Activated CD4-positive, CD25-positive, alpha-beta regulatory T cell treated with anti-CD3 and anti-CD28 coated beads, Interleukin-2, amount 50 U/mL, for 24 hours (primary cell): ENCODE results near the gene DIPK1C.

Experiments
- ATAC-seq, 2 donors: fragments of 150-1000 bp; cut with Tn5 transposase; one replicate each; pipeline ENCODE4 v1.10.0; 2021; ENCODE audit warnings: mild to moderate bottlenecking in 1 of 2, moderate library complexity in 1 of 2

DIPK1C gene

DNA sequence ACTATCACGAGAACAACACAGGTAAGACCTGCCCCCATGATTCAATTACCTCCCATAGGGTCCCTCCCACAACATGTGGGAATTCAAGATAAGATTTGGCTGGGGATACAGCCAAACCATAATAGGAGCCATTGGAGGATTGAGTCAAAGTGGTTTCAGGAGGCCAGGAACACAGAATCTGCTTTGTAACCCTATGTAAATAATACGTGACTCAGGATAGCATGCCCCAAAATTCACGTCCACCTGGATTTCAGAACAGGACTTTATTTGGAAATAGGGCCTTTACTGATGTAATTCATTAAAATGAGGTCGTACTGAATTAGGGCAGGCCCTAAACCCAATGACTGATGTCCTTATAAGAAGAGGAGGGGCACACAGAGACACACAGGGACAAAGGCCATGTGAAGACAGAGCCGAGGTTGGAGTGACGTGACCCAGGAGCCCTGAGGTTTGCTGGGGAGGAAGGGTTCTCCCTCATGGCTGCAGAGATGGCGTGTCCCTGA, 23.1 kb upstream of the DIPK1C start:
- ATAC-seq: no peak

DNA sequence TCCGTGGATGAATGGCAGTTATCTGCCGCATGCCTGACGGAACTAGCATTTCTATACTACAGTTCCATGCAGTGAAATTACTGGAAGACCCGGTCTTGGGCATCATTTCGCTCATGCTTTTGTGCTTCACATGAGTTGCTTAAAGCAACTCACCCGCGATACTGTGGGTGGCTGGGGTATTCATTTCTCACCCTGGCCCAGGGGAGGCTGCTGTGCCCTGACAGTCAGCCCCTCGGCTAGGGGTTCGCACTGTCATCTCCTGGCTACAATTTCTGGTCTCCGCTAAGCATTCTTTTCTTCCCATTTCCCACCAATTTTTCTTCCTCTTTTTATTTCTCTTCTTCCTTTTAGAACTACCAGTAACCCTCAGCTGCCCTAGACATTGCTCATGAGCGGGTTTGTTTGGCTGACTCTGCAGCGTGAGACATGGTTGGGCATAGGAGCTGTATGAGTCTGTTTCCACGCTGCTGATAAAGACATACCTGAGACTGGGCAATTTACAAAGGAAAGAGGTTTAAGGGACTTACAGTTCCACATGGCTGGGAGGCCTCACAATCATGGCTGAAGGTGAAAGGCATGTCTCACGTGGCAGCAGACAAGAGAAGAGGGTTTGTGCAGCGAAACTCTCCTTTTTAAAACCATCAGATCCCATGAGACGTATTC, 22.5 kb upstream of the DIPK1C start:
- no peak for ATAC-seq

DNA sequence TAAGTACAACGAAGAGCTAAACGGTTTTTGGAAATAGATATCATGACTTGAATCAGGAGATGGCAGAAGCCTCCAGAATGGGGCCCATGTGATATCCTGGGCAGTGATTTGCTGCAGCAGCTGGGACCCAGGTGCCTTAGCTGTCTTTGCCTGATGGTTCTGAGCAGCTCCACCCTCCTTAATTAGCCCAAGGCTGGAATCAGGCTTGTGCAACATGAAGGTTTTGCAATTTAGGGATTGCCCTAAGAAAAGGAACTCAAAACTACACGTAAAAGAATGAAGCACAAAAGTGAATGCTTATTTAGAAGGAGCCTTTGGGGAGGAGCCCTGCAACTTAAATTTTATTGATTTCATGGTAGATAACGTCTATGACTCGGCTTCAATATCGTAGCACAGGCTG, 21.8 kb upstream of the DIPK1C start:
- no peak for ATAC-seq

DNA sequence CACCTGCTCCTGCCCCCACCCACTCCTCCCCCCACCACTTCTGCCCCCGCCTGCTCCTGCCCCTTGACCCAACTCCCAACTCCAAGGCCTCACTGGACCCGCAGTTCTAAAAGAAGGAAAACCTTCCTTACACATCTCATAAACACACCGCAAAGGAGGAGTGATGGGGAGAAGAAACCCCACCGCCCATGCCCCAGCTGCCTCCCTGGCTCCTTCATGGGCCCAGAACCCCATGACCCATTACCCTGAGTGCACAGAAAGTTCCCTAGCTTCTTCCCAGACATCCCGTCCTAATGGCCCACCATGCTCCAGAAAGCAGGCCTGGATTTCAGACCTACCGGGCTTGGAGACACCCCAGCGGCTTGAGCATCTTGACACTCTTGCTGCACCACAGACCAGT, 21.2 kb upstream of the DIPK1C start:
- ATAC-seq: no peak

DNA sequence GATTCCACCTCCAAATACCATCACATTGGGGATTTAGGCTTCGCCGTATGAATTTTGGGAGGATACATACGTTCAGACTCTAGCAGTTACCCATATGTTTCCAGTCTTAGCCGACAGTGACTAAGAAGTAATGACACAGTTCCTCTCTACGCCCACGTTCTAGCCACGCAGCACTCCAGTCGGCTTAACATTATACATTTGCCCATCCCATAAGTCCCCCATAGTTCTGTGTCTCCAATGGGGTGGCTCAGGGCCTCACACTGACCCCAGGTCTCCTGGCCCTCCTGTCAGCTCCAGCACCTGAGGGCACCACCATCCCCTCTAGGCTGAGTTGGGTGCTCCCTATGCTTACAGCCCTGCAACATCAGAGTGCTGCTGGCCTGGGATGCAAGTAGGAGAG, 20.7 kb upstream of the DIPK1C start:
- peak in 1 of 2 donors; percentile 41 for ATAC-seq

DNA sequence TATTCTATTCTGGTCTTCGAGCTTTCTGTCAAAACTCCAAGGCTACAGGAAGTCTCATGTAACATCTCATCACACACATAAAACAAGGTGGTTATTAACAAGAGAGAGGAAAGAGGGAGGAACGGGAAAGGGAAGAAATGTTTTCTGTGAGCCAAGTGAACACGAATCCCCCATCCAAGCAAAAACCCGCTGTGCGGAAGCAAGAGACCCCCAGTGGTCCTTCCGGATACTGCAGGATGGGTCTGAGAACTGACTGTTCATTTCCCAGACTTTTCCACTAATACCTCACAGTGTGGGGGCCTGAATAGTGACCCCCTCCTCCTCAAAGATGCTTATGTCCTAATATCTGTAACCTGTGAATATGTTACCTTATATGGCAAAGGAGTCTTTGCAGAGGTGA, 19.0 kb upstream of the DIPK1C start:
- ATAC-seq: no peak

DNA sequence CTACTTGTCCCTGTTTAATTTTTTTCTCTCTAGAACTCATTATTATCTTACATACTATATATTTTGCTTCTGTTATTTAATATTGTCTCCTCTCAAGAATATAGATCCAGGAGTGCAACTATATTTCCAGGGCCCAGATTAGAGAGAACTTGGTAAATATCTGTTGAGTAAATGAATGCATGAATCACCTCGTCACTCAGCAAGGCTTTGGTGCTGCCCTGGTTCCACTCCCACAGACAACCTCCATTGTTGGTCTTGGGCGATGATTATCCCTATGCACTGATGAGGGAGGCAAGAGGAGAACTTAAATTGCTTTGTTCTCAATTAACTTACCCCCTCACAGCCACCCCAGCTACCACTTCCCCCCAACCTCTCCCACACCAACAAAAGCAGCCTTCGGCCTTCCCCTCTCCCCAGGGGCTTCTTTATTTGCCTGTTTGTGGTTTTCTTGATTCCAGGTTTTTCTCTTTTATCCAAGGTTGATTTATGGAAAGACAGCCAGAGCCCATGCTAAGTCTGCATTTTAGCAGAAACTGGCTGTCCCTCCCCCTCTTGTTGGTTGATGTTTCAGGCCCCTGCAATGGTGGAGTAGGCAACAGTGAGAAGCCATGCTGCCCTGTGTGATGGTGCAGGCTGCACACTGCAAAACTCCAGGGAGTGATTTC, 17.0 kb upstream of the DIPK1C start:
- ATAC-seq: no peak

DNA sequence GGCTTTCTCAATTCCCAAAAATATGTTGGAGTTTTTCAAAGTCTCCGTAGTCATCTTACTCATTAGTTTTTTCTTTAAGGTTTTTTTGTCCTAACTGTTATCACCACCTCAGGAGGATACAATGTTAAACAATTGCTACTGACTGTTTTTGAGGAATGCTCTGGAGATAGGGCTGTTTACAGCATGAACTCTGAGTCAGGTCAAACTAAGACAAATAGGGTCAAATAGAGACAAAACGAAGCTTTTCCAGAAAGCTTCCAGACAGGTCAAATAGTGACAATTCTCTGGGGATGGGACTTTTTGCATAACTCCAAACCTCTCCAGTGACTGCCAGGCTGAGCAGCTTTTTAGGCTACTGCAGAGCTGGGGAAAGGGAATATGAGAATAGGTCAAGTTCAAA, 15.2 kb upstream of the DIPK1C start:
- ATAC-seq: no peak

DNA sequence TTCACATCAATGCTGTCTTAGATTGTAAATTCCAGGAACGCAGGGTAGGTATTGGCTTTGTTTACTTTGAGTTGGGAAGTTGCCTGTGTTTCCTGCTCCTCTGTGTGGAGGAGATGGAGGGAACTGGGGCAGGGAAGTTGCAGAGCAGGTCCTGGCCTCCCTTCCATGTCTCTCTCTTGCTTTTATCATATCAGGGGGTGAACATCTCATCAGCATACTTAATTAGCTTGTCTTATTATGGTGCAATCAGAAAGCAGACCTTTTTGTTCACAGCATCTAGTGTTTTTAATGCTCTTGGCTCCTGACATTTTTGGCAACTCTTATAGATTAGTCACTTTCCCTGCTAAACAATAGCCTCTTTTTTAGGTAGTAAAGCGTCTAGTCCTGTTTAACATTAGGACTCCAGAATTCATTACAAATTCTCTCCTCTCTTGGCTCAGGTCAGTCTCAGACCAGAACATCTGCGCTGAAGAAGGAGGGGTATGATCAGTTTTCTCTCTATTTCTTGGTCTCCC, 11.5 kb upstream of the DIPK1C start:
- no peak for ATAC-seq

DNA sequence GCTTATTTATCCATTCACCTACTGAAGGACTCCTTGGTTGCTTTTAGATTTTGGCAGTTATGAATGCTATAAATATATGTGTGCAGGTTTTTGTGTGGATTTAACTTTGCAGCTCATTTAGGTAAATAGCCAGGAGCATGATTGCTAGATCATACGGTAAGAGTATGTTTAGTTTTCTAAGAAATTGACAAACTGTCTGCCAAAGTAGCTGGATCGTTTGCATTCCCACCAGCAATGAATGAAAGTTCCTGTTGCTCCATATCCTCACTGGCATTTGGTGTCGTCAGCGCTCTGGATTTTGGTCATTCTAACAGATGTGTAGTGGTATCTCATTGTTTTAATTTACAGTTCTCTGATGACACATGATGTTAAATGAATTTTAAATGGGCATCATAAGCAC, 8.7 kb upstream of the DIPK1C start:
- no peak for ATAC-seq

DNA sequence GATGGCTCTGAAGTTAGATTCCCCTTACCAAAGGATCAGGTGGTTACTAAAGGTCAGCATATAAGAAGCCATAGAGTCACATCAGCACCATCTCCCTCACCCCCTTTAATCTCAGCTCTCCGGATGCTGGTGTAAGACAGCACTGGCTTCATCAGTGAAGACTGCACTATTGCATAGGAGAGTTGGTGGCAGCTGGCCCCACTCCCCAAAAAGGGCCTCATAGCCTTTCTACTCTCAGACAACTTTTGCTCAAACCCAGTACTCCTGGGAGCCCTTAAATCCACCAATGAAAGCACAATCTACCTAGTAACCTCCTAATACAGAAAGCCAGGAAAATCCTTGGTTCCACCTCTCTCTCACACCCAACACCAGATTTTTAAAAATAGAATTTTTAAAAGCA, 6.9 kb upstream of the DIPK1C start:
- no peak for ATAC-seq

DNA sequence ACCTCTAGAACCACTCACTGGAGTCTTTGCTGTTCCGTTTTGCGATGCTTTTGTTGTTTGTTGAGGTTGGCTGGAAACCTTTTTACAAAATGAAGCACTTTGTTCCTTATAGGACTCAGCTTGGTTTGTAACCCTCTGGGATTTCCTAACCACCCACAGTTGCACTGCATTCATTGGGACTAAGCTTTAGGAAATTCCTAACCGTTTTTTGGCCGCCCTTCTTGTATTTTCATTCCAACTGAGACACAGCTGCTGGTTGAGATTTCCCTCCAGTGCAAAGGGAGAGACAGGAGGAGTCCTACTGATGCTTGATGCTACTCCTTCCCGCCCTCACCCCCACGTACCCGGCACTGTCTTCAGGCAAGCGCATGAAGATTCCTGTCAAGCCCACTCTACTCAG, 6.1 kb upstream of the DIPK1C start:
- ATAC-seq: no peak

DNA sequence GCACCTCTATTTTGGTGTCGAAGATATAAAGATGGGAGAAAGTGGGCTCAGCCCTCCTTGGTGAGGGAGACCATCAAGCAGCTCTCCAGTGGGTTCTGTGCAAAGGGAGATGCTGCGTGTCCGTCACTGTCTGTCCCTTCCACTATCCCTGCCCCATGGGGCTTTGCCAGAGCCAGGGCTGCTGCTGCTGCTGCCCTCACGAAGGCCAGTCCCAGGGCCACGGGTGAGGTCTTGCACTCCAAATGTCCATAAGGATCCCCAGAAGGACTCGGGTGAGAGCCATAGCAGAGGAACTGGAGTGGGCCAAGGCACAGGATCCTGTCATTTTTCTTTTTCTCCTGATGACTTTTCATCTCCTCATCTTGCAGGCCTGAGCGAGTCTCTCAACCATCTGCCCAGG, 3.7 kb upstream of the DIPK1C start:
- no peak for ATAC-seq

DNA sequence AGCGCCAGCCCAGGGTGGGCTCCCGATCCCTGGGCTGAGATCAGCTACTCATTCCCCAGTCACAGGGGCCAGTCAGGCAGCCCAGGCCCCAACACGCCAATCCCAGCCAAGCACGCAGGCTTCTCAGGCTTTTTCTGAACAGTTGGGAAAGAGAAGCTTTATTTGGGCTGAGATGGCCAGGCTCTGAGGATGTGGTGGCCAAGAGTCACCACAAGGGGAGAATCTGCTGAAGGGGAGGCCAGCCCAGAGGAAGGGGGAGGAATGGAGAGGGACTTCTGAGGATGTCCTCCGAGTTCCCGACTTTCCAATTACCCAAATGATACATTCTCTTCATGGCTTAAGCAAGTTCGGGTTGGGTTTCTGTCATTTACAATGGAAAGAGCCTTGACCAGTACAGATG, 2.8 kb upstream of the DIPK1C start:
- no peak for ATAC-seq

DNA sequence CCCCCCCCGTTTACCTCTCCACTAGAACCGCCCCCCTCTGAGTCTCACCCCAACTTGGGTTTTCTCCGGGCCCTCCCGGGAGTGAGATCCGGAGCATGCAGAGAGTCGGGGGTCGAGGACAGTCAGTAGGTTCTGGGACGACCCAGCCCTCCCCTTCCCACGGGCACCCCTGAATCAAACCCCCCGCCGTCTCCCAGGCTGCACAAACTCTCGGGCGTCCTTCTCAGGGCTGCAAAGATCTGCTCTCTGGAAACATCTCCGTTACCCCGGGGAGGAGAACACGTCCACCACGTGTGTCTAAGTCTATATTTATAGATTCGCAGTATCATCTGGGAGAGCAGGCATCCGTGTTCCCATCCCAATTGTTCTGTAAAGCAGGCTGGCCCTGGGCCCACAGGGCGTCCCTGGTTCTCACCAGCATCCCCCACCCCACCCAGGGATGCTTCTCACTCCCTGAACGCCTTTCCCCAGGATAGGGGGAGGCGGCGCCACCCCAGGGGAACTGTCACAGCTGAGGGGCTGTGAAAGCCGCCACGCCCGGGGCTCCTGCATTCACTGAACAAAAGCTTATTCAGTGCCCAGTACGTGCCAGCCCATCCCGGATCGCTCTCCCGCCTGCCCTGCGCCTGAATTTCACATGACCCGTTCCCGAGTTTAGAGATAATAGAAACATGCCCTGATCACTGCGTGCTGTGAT, 765 bp upstream of the DIPK1C start:
- ATAC-seq: no peak

DNA sequence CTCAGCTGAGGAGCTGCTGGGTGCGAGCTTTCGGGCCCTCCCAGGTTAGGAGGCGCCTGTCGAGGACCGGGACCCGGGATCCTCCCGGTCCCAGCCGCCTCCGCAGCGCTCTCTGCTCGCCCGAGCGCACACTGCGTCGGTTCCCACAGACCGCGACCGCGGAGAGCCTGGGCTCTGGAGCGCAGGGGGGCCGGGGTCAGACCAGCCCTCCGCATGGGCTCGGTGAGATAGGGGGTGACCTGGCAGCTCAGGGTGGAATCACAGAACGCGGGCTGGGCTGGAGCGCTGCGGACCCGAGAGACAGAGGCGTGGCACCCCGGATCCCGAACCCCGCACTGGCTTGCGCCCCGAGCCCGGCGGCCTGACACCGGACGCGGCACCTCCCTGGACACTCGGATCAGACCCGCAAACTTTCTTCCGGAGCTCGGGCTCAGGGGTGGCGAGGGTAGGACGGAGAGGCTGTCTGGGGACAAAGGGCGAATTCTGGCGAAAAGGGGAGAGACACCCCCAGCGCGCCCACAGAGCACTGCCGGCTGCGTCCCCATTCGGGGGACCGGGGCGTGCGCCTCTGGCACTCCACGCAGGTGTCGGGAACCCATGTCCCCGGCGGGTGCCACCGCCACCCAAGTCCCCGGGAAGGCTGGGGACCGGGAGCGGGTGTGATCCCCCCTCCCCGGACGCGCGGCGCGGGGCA, 612 bp downstream of the DIPK1C start:
- no peak for ATAC-seq

DNA sequence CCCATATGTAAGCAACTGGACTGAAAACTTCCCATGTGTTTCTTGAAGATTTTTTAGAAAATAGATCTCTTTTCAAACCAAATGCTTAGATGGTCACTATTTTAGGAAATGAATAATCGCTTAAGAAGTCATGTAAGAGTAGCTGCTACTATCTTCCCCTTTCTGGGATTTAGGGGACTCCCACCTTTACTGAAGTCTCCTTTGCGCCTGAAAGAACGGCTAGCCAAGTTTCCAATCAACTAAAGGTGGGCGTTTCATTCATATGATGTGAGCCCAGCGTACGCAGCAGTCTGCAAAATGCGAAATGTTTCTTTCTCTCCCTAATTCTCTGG, 1.1 kb downstream of the DIPK1C start:
- ATAC-seq: no peak

DNA sequence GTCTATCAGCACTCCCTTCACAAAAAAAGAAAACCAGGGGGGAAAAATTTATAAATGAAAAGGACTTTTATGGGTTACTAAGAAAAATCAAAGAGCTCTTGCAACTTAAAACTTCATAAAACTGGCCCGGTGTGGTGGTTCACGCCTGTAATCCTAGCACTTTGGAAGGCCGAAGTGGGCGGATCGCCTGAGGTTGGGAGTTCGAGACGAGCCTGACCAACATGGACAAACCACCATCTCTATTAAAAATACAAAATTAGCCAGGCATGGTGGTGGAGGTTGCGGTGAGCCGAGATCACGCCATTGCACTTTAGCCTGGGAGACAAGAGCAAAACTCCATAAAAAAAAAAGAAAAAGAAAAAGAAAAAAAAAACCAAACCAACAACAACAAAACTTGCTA, 1.7 kb downstream of the DIPK1C start:
- ATAC-seq: no peak

DNA sequence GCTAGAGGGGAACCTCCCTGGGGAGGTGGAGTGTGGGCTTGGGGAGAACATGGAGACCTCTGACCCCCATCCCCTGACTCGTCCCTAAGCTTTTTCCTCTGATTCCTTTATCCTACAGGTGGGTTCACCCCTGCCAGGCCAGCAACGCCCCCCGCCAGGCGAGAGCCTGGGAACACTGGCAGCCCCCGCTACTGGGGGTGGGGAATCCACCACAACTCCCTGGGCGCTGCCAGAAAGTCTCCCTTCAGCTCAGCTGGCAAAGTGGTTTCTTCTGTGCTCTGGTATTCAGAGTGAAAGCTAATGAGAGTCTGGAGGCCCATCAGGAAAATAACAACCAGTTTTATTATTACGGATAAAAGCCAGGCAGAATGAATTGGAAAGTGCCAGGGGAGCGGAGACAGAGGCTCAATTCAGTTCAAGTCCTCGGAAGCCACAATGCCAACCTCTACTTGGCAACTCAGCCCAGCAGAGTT, 2.8 kb downstream of the DIPK1C start:
- no peak for ATAC-seq

DNA sequence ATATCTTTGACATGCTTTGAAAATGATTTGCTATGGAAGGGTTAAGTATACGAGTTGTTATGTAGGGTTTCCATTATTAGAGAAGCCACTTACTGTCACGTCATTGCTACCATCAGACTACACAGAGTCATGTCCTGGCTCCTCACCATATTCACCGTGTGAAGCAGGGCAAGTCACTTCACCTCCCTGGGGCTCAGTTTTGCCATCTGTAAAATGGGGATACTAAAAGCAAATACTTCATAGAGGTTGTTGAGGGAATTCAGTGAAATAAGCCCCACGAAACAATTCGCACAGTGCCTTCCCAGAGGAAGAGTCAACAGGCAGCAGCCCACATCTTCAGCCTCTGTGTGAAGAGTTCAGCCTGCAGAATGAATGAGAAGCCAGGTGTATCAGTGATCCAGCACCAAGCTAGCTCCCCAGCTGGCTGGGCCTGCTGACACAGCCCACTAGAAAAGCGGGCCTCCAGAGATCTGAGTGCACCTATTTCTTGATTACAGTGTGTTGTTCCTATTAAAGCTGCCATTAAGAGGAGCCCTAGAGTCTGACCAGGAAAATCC, 3.4 kb downstream of the DIPK1C start:
- no peak for ATAC-seq

DNA sequence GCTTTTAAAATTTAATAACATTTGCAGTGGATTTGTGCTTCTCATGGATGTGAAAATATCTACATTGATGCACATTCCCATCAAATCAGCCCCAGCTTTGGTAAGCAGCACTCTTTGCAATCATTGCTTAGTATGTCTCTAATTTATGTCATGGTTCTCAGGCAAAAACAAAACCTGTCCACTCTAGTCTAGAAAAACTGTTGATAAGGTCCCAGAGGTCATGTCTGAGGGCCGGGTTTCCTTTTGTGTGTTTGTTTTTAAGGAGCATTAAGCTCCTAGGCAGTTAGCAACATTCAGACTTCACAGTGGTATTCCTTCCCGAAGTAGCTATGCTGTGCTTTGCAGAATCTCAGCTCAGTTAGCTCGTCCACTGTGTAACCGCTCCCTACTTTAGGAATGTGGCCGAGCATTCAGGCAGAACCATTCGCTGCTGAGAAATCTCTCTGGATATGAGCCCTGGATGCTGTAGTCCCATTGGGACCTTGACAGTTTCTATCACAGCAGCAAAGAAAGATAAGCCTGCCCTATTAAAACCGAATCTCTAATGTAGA, 4.0 kb downstream of the DIPK1C start:
- ATAC-seq: no peak

DNA sequence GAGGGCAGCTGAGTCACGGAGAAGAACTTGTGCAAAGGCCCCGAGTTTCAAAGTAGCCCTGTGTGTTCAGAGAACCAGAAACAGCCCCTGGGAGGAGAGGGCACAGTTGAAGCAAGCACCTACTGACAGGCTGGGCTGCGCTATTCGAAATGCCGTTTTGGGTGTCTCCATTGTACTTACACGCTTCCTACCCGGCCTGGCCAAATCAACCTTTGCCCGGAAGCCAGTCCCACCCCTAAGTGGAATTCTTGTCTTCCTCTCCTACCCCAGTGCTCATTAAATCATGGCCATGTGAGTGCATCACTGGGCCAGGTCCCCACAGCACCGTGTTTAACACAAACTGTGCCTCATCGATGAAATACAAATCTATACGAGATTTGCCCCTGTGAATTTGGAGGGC, 6.0 kb downstream of the DIPK1C start:
- no peak for ATAC-seq

DNA sequence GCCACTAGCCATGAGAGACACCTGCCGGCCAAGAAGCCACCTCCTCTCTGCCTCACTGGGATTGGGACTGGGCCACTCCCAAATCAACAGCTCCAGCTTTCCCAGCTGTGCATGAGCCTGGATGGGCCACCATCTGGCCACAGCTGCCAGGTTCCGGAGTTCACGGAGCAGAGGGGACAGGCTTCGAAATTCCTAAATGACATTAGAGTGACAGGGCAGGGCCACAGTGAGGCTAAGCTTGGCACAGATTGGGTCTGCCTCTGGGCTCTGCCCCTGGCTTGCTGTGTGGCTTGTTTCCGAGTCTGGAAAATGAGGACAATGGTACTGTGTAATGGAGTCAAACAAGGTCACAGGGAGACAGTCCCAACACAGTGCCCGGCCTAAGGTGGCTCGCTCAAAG, 6.5 kb downstream of the DIPK1C start:
- ATAC-seq: no peak
